Activated B cell treated with CpG ODN at 0.5 μM for 24 hours (primary cell): ENCODE results near the gene CLEC18C. TPM values are rescaled to one million over a fixed set of nuclear protein-coding genes. Genes with fewer than 3 reads are reported as not detected.

Experiments used
- ATAC-seq: fragments of 200-7000 bp; cut with Tn5 transposase; one replicate; pipeline ENCODE4 v1.10.0; 2021; ENCODE audit warnings: low read depth, mild to moderate bottlenecking, moderate library complexity
- CTCF ChIA-PET: fragments of 350-600 bp; sonication (Branson Sonifier 250); formaldehyde crosslinking; loops from one replicate; lab custom pipeline; 2021; ENCODE audit warnings: antibody characterized with exemption; lab: Charles Lee
- POLR2A ChIA-PET: fragments of 350-600 bp; sonication (Branson Sonifier 250); formaldehyde crosslinking; loops from one replicate; lab custom pipeline; 2021; ENCODE audit warnings: antibody characterized with exemption; lab: Charles Lee
- DNase-seq: peaks from one replicate; pipeline ENCODE4 v3.0.0; 2022
- H3K27ac Mint-ChIP-seq: one replicate; pipeline ENCODE4 v1.8.0; 2020; ENCODE audit warnings: mixed read lengths
- H3K27me3 Mint-ChIP-seq: one replicate; pipeline ENCODE4 v1.8.0; 2021; ENCODE audit warnings: mixed read lengths
- H3K36me3 Mint-ChIP-seq: one replicate; pipeline ENCODE4 v1.8.0; 2021; ENCODE audit warnings: low read depth, mixed read lengths
- H3K4me1 Mint-ChIP-seq: one replicate; pipeline ENCODE4 v1.8.0; 2021; ENCODE audit warnings: mixed read lengths
- H3K4me3 Mint-ChIP-seq: one replicate; pipeline ENCODE4 v1.8.0; 2020; ENCODE audit warnings: mild to moderate bottlenecking, mixed read lengths
- H3K9me3 Mint-ChIP-seq: one replicate; pipeline ENCODE4 v1.8.0; 2020; ENCODE audit warnings: mixed read lengths
- CTCF ChIP-seq: fragments of 200-600 bp; IDR thresholded peaks from one replicate; pipeline ENCODE4 v1.8.0; 2022; ENCODE audit warnings: antibody characterized with exemption, mild to moderate bottlenecking
- intact Hi-C: fragments of 100-400 bp; cut with micrococcal nuclease; formaldehyde crosslinking; loops from one replicate; pipeline ENCODE4 v1.15.1; 2024
- total RNA-seq: library from RNA; stranded (reverse); gene quantifications from 2 replicates; pipeline ENCODE4 v1.2.3, GENCODE V29; 2022

Gene CLEC18C
- total RNA-seq, 1 donor from 2014 or later = 0.31 TPM

DNA sequence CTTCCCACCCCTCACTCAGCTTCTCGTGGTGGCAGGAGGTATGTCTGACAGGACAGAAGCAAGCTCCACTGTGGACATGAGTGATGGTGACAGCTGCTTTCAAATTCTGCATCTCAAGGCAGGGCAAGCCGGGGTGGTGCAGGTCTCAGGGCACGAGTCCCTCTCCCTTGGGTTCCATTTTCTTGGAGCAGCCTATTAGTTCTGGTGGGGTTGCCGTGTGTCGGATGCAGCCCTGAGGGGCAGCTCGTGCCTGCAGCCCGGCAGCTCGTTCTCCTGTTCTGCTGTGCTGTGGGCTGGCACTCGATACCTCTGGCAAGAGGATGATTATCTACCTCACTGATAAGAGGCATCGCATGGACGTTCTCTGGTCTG, 16.5 kb upstream of the CLEC18C start:
- POLR2A ChIA-PET = no interaction called here
- H3K9me3 Mint-ChIP-seq = no peaks in the 10 kb centered on the region
- H3K36me3 Mint-ChIP-seq = peaks cover 31% of the 10 kb centered on the region
- H3K27me3 Mint-ChIP-seq = no peaks in the 10 kb centered on the region
- no peaks in the 10 kb centered on the region for H3K4me1 Mint-ChIP-seq
- TF ChIP-seq CTCF = no peak
- no peak overlapping the region for H3K4me3 Mint-ChIP-seq
- H3K27ac Mint-ChIP-seq = no peak overlapping the region
- CTCF ChIA-PET = no interaction called here
- ATAC-seq (no peak), DNase-seq (no peak)
- intact Hi-C loops = no loop called here

- Mint-ChIP-seq H3K27me3 (no peaks in the 10 kb centered on the region), H3K36me3 (peaks cover 31% of the 10 kb centered on the region), H3K4me3 (no peak overlapping the region), H3K27ac (no peak overlapping the region), H3K9me3 (no peaks in the 10 kb centered on the region), H3K4me1 (no peaks in the 10 kb centered on the region)
- DNase-seq = no peak
- ATAC-seq = no peak
- intact Hi-C loops = no loop called here
- no peak for TF ChIP-seq CTCF
- POLR2A ChIA-PET = no interaction called here
- CTCF ChIA-PET = interaction anchor here (2.0 kb wide), 1 partner anchor 95 kb away, joined by 5 read pairs; no protein-coding TSS in a partner anchor
These were observed 15.9 kb upstream of the CLEC18C start for GRCh38 chr16:70157477-70158260.

- Mint-ChIP-seq H3K27me3 (no peaks in the 10 kb centered on the region), H3K9me3 (no peaks in the 10 kb centered on the region), H3K4me1 (no peaks in the 10 kb centered on the region), H3K4me3 (no peak overlapping the region), H3K36me3 (peaks cover 25% of the 10 kb centered on the region), H3K27ac (no peak overlapping the region)
- ChIA-PET POLR2A (no interaction called here), CTCF (interaction anchor here (2.0 kb wide), 1 partner anchor 94 kb away, joined by 5 read pairs; no protein-coding TSS in a partner anchor)
- intact Hi-C loops = no loop called here
- no peak for TF ChIP-seq CTCF
- DNase-seq (no peak), ATAC-seq (no peak)
These were observed 15.2 kb upstream of the CLEC18C start for GRCh38 chr16:70158261-70158939.

GRCh38 chr16:70159355-70160348, 13.9 kb upstream of the CLEC18C start:
- ATAC-seq (no peak), DNase-seq (no peak)
- no peaks in the 10 kb centered on the region for H3K9me3 Mint-ChIP-seq
- no peaks in the 10 kb centered on the region for H3K4me1 Mint-ChIP-seq
- intact Hi-C loops = loop anchor here (10.0 kb wide), 3 partner anchors 95 to 615 kb away; partner anchors contain the start of gene EXOSC6
- peaks cover 15% of the 10 kb centered on the region for H3K36me3 Mint-ChIP-seq
- no peak overlapping the region for H3K4me3 Mint-ChIP-seq
- CTCF ChIA-PET = interaction anchor here (2.0 kb wide), 1 partner anchor 93 kb away, joined by 5 read pairs; no protein-coding TSS in a partner anchor
- H3K27ac Mint-ChIP-seq = no peak overlapping the region
- no peaks in the 10 kb centered on the region for H3K27me3 Mint-ChIP-seq
- no peak for TF ChIP-seq CTCF
- POLR2A ChIA-PET = no interaction called here
